Glutamatergic neuron (in vitro differentiated cells): ENCODE data around the gene PCDHGA6. TPM values are rescaled to one million over a fixed set of nuclear protein-coding genes. Genes with fewer than 3 reads are reported as not detected.
"Not testable (repeated sequence)": the region's sequence is repeated elsewhere in the genome, so short reads cannot be mapped to it uniquely, and the experiment has no call there.

Experiments
- DNase-seq: peaks from one replicate; pipeline ENCODE4 v3.0.0; 2022
- H3K27ac Mint-ChIP-seq: one replicate; pipeline ENCODE4 v1.8.0; 2020; ENCODE audit warnings: mild to moderate bottlenecking, mixed read lengths, inconsistent platforms; ENCODE audit not compliant: unreplicated experiment
- H3K27me3 Mint-ChIP-seq: one replicate; pipeline ENCODE4 v1.8.0; 2020; ENCODE audit warnings: mild to moderate bottlenecking, moderate library complexity, mixed read lengths, inconsistent platforms; ENCODE audit not compliant: unreplicated experiment
- H3K36me3 Mint-ChIP-seq: one replicate; pipeline ENCODE4 v1.8.0; 2020; ENCODE audit warnings: mild to moderate bottlenecking, mixed read lengths, inconsistent platforms; ENCODE audit not compliant: unreplicated experiment
- H3K4me1 Mint-ChIP-seq: one replicate; pipeline ENCODE4 v1.8.0; 2020; ENCODE audit warnings: mild to moderate bottlenecking, low read depth, mixed read lengths, inconsistent platforms; ENCODE audit not compliant: unreplicated experiment
- H3K4me3 Mint-ChIP-seq: one replicate; pipeline ENCODE4 v1.8.0; 2020; ENCODE audit warnings: mild to moderate bottlenecking, mixed read lengths, inconsistent platforms; ENCODE audit not compliant: unreplicated experiment
- H3K9me3 Mint-ChIP-seq: one replicate; pipeline ENCODE4 v1.8.0; 2020; ENCODE audit warnings: mild to moderate bottlenecking, moderate library complexity, mixed read lengths, inconsistent platforms; ENCODE audit not compliant: unreplicated experiment
- CTCF ChIP-seq: fragments of 200-600 bp; sonication (generic); IDR thresholded peaks from one replicate; pipeline ENCODE4 v1.5.0; 2021; ENCODE audit not compliant: partially characterized antibody, unreplicated experiment
- total RNA-seq: library from RNA; stranded (reverse); fragmentation: NEBNext Ultra II Directional; extraction: Animal tissue kit (Norgen Biotek cat#: 25700); gene quantifications from one replicate; pipeline ENCODE4 v1.2.1, GENCODE V29; 2021; ENCODE audit not compliant: unreplicated experiment

Gene PCDHGA6
- total RNA-seq, 1 donor from 2014 or later = 6.3 TPM

- Mint-ChIP-seq H3K36me3 (peaks cover 53% of the 10 kb centered on the region), H3K27me3 (no peaks in the 10 kb centered on the region), H3K4me3 (no peak overlapping the region), H3K9me3 (peaks cover 18% of the 10 kb centered on the region), H3K4me1 (no peaks in the 10 kb centered on the region), H3K27ac (no peak overlapping the region)
- TF ChIP-seq CTCF = no peak
- no peak for DNase-seq
Observed at GRCh38 chr5:141371572-141372475, 1.9 kb upstream of the PCDHGA6 start.

GRCh38 chr5:141374627-141375026, 936 bp downstream of the PCDHGA6 start:
- Mint-ChIP-seq H3K9me3 (peaks cover 21% of the 10 kb centered on the region), H3K27ac (no peak overlapping the region), H3K36me3 (peaks cover 55% of the 10 kb centered on the region), H3K4me3 (no peak overlapping the region), H3K27me3 (no peaks in the 10 kb centered on the region), H3K4me1 (no peaks in the 10 kb centered on the region)
- no peak for TF ChIP-seq CTCF
- no peak for DNase-seq

GRCh38 chr5:141375444-141376155, 1.9 kb downstream of the PCDHGA6 start:
- not testable (repeated sequence) for DNase-seq, H3K27ac Mint-ChIP-seq, H3K4me1 Mint-ChIP-seq, H3K4me3 Mint-ChIP-seq, H3K27me3 Mint-ChIP-seq
- H3K36me3 Mint-ChIP-seq = peaks cover 46% of the 10 kb centered on the region
- peaks cover 18% of the 10 kb centered on the region for H3K9me3 Mint-ChIP-seq

GRCh38 chr5:141382469-141383294, 9.0 kb downstream of the PCDHGA6 start, which contains the start of gene PCDHGA7:
Gene PCDHGA7, plus strand, starts transcription at chr5:141382742. Its CDS starts 158 bp downstream, at chr5:141382900.
- TF ChIP-seq CTCF = no peak
- peaks cover 55% of the 10 kb centered on the region for H3K36me3 Mint-ChIP-seq
- DNase-seq = no peak
- no peak within 1 kb of the TSS for H3K27ac Mint-ChIP-seq
- peaks cover 20% of the 10 kb centered on the region for H3K9me3 Mint-ChIP-seq
- H3K4me3 Mint-ChIP-seq = peak within 1 kb of the TSS; percentile 38
- no peaks in the 10 kb centered on the region for H3K4me1 Mint-ChIP-seq
- H3K27me3 Mint-ChIP-seq = no peaks in the 10 kb centered on the region

GRCh38 chr5:141383345-141383744, 9.7 kb downstream of the PCDHGA6 start:
- no peak overlapping the region for H3K27ac Mint-ChIP-seq

More at GRCh38 chr5:141383345-141383744, 9.7 kb downstream of the PCDHGA6 start:
- DNase-seq = no peak
- Mint-ChIP-seq H3K4me3 (no peak overlapping the region), H3K27me3 (no peaks in the 10 kb centered on the region), H3K9me3 (peaks cover 22% of the 10 kb centered on the region), H3K36me3 (peaks cover 58% of the 10 kb centered on the region), H3K4me1 (no peaks in the 10 kb centered on the region)
- no peak for TF ChIP-seq CTCF
